Neural crest cell (in vitro differentiated cells): ENCODE results near the gene PCCA. TPM values are rescaled to one million over a fixed set of nuclear protein-coding genes. Genes with fewer than 3 reads are reported as not detected.

Source experiments
- DNase-seq: peaks from one replicate; pipeline ENCODE4 v3.0.0; 2021; ENCODE audit warnings: low read depth, mixed read lengths, low spot score
- H3K27ac Mint-ChIP-seq: one replicate; pipeline ENCODE4 v1.8.0; 2021; ENCODE audit warnings: mild to moderate bottlenecking, mixed read lengths; ENCODE audit not compliant: unreplicated experiment
- H3K27me3 Mint-ChIP-seq: 2 replicates; pipeline ENCODE4 v1.8.0; 2021; ENCODE audit warnings: low read depth, mild to moderate bottlenecking, mixed read lengths
- H3K36me3 Mint-ChIP-seq: 2 replicates; pipeline ENCODE4 v1.8.0; 2021; ENCODE audit warnings: low read depth, mild to moderate bottlenecking, mixed read lengths
- H3K4me1 Mint-ChIP-seq: 2 replicates; pipeline ENCODE4 v1.8.0; 2021; ENCODE audit warnings: mixed read lengths
- H3K4me3 Mint-ChIP-seq: one replicate; pipeline ENCODE4 v1.8.0; 2021; ENCODE audit warnings: mild to moderate bottlenecking, mixed read lengths
- H3K9me3 Mint-ChIP-seq: 2 replicates; pipeline ENCODE4 v1.8.0; 2021; ENCODE audit warnings: mixed read lengths
- total RNA-seq: library from RNA; stranded (reverse); gene quantifications from 2 replicates; pipeline ENCODE4 v1.2.1, GENCODE V29; 2021
- TF ChIP-seq, protein P1 (sequence below): fragments of 200-600 bp; sonication (generic); conservative IDR thresholded peaks from 2 replicates; pipeline ENCODE4 v1.5.0; 2021; ENCODE audit warnings: antibody characterized with exemption, mild to moderate bottlenecking

The PCCA gene
- total RNA-seq, 1 donor from 2014 or later, result 40.6 TPM

GRCh38 chr13:100235311-100235901 is 146.5 kb downstream of the PCCA start:
- Mint-ChIP-seq H3K27me3 (no peaks in the 10 kb centered on the region), H3K9me3 (no peaks in the 10 kb centered on the region), H3K27ac (no peak overlapping the region), H3K36me3 (peaks cover 2% of the 10 kb centered on the region), H3K4me3 (no peak overlapping the region), H3K4me1 (peaks cover 40% of the 10 kb centered on the region)
- peak; percentile 29 for DNase-seq
- TF ChIP-seq, protein P1, sequence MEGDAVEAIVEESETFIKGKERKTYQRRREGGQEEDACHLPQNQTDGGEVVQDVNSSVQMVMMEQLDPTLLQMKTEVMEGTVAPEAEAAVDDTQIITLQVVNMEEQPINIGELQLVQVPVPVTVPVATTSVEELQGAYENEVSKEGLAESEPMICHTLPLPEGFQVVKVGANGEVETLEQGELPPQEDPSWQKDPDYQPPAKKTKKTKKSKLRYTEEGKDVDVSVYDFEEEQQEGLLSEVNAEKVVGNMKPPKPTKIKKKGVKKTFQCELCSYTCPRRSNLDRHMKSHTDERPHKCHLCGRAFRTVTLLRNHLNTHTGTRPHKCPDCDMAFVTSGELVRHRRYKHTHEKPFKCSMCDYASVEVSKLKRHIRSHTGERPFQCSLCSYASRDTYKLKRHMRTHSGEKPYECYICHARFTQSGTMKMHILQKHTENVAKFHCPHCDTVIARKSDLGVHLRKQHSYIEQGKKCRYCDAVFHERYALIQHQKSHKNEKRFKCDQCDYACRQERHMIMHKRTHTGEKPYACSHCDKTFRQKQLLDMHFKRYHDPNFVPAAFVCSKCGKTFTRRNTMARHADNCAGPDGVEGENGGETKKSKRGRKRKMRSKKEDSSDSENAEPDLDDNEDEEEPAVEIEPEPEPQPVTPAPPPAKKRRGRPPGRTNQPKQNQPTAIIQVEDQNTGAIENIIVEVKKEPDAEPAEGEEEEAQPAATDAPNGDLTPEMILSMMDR, result peak; percentile 83

DNA sequence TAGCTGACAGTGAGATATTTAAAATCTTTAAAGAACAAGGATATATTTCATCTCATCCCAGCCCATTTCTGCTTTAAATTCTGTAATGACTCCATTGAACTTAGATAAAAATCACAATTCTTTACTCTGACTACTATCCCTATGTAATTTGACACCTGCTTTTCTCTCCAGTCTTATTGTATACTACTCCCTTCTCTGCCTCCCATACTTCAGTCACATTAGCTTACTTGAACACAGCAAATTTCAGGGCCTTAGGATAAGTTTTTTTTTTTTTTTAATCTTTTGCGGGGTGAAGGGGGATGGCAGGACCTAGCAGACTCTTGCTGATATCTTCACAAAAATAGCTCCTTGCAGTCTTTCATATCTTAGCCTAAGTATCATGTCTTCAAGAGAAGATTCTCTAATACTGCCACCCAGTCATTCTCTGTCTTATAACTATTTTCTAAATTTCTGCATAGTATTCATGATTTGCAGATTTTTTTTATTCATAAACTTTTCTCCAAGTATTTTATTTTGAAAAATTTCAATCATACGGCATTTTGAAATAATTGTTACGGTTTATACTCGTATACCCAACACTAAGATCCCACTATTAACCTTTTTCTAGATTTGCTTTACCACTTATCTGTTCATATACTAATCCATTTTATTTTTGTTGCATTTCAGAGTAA is 151.4 kb downstream of the PCCA start:
- H3K4me1 Mint-ChIP-seq, result peaks cover 29% of the 10 kb centered on the region
- H3K36me3 Mint-ChIP-seq, result peaks cover 2% of the 10 kb centered on the region
- H3K27me3 Mint-ChIP-seq, result no peaks in the 10 kb centered on the region
- no peaks in the 10 kb centered on the region for H3K9me3 Mint-ChIP-seq
- DNase-seq, result no peak
- H3K27ac Mint-ChIP-seq, result no peak overlapping the region
- TF ChIP-seq, protein P1, result no peak
- no peak overlapping the region for H3K4me3 Mint-ChIP-seq

DNA sequence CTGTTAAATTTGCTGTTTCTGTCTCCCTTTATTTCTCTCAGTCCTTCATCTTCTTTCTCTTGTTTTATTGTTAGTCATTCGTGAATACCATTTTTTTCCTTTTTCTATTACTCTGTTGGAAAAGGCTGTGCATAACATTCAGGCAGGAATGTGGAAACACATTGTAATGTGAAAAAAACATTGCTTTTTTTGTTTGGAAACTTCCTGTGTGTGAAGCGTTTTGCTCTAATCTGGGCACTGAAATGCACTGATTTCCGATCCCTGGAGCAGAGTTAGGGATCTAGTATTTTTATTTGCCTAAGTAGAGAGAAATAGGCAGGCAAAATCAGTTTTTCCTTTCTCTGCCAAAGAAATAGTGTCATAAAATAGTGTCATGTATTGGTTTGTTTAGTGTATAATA is 155.5 kb downstream of the PCCA start:
- Mint-ChIP-seq H3K4me3 (no peak overlapping the region), H3K27me3 (no peaks in the 10 kb centered on the region)

DNA sequence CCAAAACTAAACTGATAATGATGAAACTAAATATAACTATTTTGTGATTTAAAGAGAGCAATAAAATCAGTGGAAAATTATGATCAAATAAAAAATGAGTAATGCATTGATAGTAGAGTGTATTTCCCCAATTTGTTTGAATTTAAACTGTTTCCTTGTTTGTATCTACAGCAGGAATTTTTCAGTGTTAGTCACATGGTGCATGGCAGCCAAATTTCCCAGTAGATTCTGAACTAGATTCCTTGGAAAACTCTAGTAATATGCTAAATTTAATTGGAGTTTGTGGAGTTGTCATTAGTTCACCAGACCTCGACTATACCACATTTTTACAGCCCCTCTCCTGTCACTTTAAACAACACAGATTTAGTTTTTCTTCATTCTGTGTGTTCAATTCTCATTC is 156.2 kb downstream of the PCCA start:
- Mint-ChIP-seq H3K36me3 (peaks cover 21% of the 10 kb centered on the region), H3K4me1 (peaks cover 23% of the 10 kb centered on the region), H3K4me3 (no peak overlapping the region), H3K9me3 (peaks cover 11% of the 10 kb centered on the region), H3K27me3 (no peaks in the 10 kb centered on the region), H3K27ac (no peak overlapping the region)
- TF ChIP-seq, protein P1, result no peak
- no peak for DNase-seq

More for the DNA sequence above, 155.5 kb downstream of the PCCA start:
- Mint-ChIP-seq H3K4me1 (peaks cover 29% of the 10 kb centered on the region), H3K36me3 (peaks cover 16% of the 10 kb centered on the region), H3K27ac (peak overlapping the region; percentile 10), H3K9me3 (peaks cover 7% of the 10 kb centered on the region)
- no peak for DNase-seq
- TF ChIP-seq, protein P1, result no peak

- H3K27ac Mint-ChIP-seq, result no peak overlapping the region
Measured at GRCh38 chr13:100247937-100248336, 159.0 kb downstream of the PCCA start.

More at GRCh38 chr13:100247937-100248336, 159.0 kb downstream of the PCCA start:
- Mint-ChIP-seq H3K27me3 (no peaks in the 10 kb centered on the region), H3K36me3 (peaks cover 21% of the 10 kb centered on the region), H3K4me1 (peaks cover 21% of the 10 kb centered on the region), H3K9me3 (peaks cover 11% of the 10 kb centered on the region), H3K4me3 (no peak overlapping the region)
- DNase-seq, result no peak
- TF ChIP-seq, protein P1, result no peak
